Measurements from ENCODE around the gene METTL22.

Gene METTL22

GRCh38 chr16:8655184-8655717 lies 33.8 kb downstream of the METTL22 start:
- DNase-seq (ENCODE audit: low read depth in 1 of 2, low spot score in 1 of 2): peak; percentile 52 to 75
- Histone ChIP-seq H3K4me3 (replicated peaks; ENCODE audit: insufficient read depth, low read length) (no peak overlapping the region), H3K27ac (replicated peaks) (no peak overlapping the region), H3K27me3 (ENCODE audit: insufficient read depth, poor library complexity, severe bottlenecking) (no peaks in the 10 kb centered on the region)
- no peak for TF ChIP-seq GABPA (IDR thresholded peaks at IDR 0.05; ENCODE audit: low read depth)
- no peak for TF ChIP-seq REST (IDR thresholded peaks at IDR 0.05; ENCODE audit: insufficient replicate concordance, low read depth)
- TF ChIP-seq SPI1 (IDR thresholded peaks at IDR 0.05; ENCODE audit: borderline replicate concordance, low read depth): peak; percentile 83
- peak; percentile 79 for TF ChIP-seq CTCF (IDR thresholded peaks at IDR 0.05; ENCODE audit: insufficient read depth, low read length)
- no peak for TF ChIP-seq POLR2AphosphoS5 (IDR thresholded peaks at IDR 0.05; ENCODE audit: low read depth)

- Histone ChIP-seq H3K4me3 (replicated peaks; ENCODE audit: insufficient read depth, low read length) (no peak overlapping the region), H3K27ac (replicated peaks) (no peak overlapping the region), H3K27me3 (ENCODE audit: insufficient read depth, poor library complexity, severe bottlenecking) (no peaks in the 10 kb centered on the region)
- DNase-seq (ENCODE audit: low read depth in 1 of 2, low spot score in 1 of 2): no peak
- TF ChIP-seq GABPA (IDR thresholded peaks at IDR 0.05; ENCODE audit: low read depth) (no peak), SPI1 (IDR thresholded peaks at IDR 0.05; ENCODE audit: borderline replicate concordance, low read depth) (no peak), REST (IDR thresholded peaks at IDR 0.05; ENCODE audit: insufficient replicate concordance, low read depth) (no peak), CTCF (IDR thresholded peaks at IDR 0.05; ENCODE audit: insufficient read depth, low read length) (no peak), POLR2AphosphoS5 (IDR thresholded peaks at IDR 0.05; ENCODE audit: low read depth) (no peak)
These were observed 34.9 kb downstream of the METTL22 start for GRCh38 chr16:8656376-8656775.

GRCh38 chr16:8660841-8661301 lies 39.4 kb downstream of the METTL22 start:
- no peak overlapping the region for H3K27ac ChIP-seq (replicated peaks)
- H3K27me3 ChIP-seq (ENCODE audit: insufficient read depth, poor library complexity, severe bottlenecking): no peaks in the 10 kb centered on the region
- TF ChIP-seq GABPA (IDR thresholded peaks at IDR 0.05; ENCODE audit: low read depth) (no peak), POLR2AphosphoS5 (IDR thresholded peaks at IDR 0.05; ENCODE audit: low read depth) (no peak), CTCF (IDR thresholded peaks at IDR 0.05; ENCODE audit: insufficient read depth, low read length) (peak; percentile 57), REST (IDR thresholded peaks at IDR 0.05; ENCODE audit: insufficient replicate concordance, low read depth) (no peak), SPI1 (IDR thresholded peaks at IDR 0.05; ENCODE audit: borderline replicate concordance, low read depth) (no peak)
- DNase-seq (ENCODE audit: low read depth in 1 of 2, low spot score in 1 of 2): peak in 1 of 2 experiments; percentile 45
- H3K4me3 ChIP-seq (replicated peaks; ENCODE audit: insufficient read depth, low read length): no peak overlapping the region
